GM18511 (cell line): ENCODE results near the gene METAP1.
"Not testable (repeated sequence)": the region's sequence is repeated elsewhere in the genome, so short reads cannot be mapped to it uniquely, and the experiment has no call there.

Experiments used
- ATAC-seq: cut with Tn5 transposase; IDR thresholded peaks from one replicate; pipeline ENCODE4 v1.9.1; 2021; ENCODE audit warnings: mild to moderate bottlenecking, moderate library complexity; ENCODE audit not compliant: unreplicated experiment

METAP1 gene

DNA sequence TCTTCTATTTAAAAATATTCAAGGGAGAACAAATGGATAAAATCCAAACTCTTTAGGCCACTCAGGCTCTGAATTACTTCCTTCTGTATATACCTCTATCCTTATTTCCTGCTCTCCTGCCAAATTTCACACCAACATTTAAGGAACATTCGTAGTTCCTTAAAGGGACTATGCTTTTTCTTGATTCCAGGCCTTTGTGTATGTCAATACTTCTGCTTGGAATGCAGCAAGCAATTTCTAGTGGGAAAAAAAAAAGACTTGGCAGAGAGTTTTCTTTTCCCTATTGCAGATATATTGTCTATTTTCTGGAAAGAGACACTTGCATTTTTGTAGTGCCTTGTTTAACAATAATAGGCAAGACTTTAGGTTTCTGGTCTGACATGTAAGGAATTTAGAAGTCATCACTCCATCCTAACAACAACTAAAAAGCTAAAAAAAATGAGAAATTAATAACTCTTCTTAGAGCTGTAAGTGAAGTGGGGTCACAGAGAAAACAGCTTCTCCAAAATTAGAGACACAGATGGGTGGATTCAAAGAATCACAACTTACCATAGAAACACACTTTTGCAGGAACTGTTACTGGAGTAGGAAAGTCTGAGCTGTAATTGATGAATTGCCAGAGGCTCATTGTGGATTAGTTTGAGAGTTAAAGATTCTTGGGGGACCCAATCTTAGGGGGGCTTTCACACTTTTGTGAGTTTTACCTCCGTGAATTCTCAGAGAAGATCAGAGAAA lies 95.1 kb downstream of the METAP1 start:
- ATAC-seq, result no peak

DNA sequence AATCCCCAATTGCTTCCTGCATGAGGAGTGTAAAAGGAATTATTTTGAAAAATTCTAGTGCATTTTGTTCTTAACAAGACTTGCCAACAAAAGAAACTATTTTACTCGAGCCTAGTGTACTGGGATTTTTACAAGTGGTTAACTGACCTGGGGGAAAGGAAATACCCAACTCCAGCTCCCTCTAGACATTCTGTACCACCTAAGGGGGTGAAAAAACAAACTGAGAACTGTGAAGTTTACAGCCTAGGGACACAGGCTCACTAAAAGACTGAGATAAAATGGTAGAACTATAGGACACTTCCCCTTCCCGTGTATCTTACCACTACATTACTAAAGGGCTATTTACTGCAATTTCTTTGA lies 95.7 kb downstream of the METAP1 start:
- ATAC-seq, result no peak

DNA sequence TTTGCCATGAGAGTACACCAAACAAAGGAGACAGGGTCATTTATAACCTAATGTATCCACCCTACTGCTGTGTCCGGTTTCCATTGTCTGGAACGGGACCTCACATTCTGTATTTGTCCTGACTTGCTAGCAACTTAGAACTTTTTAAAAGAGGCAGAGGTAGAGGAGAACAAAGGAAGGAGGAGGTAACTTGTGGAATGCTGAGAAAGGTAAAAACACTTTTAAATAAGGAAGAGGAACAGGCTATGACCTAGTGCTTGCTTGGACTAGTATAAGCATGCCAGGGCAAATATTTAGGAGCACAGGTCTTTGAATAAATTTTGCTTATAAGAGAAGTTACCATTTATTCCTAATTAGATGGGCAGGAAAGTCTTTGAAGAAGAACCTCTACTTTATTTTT lies 96.3 kb downstream of the METAP1 start:
- not testable (repeated sequence) for ATAC-seq

DNA sequence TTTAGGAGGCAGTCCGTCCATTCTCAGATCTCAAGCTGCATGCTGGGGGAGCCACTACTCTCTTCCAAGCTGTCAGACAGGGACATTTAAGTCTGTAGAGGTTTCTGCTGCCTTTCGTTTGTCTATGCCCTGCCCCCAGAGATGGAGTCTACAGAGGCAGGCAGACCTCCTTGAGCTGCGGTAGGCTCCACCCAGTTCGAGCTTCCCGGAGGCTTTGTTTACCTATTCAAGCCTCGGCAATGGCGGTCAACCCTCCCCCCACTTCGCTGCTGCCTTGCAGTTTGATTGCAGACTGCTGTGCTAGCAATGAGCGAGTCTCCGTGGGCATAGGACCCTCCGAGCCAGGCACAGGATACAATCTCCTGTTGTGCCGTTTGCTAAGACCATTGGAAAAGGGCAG lies 103.8 kb downstream of the METAP1 start:
- no peak for ATAC-seq

DNA sequence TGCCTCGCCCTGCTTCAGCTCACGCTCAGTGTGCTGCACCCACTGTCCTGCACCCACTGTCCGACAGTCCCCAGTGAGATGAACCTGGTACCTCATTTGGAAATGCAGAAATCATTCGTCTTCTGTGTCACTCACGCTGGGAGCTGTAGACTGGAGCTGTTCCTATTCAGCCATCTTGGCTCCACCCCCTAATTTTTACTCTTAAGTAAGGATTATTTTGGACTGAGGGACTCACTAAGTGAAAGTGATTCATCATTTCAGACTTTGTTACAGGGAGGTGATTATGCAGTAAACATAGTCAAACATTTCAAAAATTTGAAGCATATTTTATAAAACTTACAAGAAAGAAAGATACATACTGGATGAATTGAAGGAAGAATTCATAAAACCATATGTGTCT lies 104.3 kb downstream of the METAP1 start:
- not testable (repeated sequence) for ATAC-seq

DNA sequence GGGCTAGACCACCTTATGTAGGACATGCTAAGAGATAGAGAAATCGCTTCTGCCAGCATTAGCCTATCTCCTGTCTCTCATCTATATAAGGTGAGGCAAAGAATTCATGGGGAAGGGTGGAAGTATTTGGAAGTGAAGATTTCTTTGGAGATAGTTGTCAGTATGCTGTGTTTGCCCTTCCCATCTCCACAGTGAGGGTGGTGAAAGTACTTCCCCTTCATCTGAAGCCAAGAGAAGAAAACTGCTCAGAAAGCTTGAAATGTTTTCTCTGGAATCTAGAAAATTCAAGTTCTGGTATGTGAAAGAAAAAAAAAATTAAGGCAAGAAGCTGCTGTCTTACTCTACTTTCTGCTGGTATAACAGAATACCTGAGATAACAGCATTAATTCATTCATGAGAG lies 105.4 kb downstream of the METAP1 start:
- no peak for ATAC-seq

DNA sequence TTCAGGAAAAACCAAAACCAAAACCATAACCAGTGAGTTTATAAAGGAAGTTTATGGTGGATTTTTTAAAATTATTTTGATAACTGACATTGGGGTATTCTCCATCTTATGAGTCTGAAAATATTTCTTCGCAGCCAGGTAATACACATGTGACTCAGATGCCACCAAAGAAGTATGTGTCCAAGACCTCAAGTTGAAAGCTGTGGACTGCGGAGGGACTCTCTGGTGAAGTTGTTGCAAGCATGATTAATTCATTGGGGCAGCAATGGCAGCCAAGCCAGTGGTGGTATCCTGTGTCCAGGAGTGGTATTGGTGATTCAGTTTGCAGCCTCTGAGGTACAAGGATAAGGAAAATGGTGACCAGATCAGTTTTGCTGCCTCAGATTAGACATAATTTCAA lies 107.1 kb downstream of the METAP1 start:
- no peak for ATAC-seq

DNA sequence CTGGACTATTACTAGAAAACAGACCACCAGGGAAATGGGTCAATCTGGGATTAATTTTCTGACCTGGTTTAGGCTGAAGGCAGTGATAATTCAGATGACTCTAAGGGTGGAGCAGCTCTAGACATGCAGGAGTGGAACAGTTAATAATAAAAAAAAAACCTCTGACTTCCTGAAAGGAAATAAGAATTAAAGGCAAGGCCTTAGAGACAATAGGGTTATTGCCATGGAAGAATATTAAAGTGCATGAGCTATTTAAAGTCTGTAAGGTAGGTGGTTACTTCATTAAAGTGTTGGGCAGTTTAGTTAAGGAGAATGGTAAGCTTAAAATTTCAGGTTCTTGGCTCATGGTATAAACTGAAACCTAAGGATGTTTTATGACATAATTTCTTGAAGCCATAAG lies 107.6 kb downstream of the METAP1 start:
- no peak for ATAC-seq

DNA sequence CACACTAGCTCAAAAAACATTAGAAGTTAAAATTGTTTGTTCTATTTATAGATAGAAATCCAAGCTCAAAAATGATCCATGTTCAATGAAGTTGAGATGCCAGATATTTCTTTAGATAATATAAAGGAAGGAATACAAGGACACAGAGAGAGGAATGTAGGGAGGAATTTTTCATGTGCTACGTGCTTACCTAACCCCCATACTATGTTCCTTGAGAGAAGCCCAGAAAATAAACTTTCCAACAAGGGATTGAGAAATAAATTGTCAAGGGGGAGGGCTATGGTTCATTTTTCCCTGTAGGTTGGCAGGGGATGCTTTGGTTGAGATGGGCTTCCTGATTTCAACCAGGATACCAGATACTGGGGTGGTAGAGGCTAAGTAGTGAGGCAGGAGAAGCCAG lies 108.6 kb downstream of the METAP1 start:
- no peak for ATAC-seq

- not testable (repeated sequence) for ATAC-seq
These were observed 113.8 kb downstream of the METAP1 start for GRCh38 chr4:99109286-99109685.
